ENCODE data around the gene MLLT10.

GRCh38 chr10:21624951-21625350 is 90.9 kb downstream of the MLLT10 start:
- TF ChIP-seq, protein P1, sequence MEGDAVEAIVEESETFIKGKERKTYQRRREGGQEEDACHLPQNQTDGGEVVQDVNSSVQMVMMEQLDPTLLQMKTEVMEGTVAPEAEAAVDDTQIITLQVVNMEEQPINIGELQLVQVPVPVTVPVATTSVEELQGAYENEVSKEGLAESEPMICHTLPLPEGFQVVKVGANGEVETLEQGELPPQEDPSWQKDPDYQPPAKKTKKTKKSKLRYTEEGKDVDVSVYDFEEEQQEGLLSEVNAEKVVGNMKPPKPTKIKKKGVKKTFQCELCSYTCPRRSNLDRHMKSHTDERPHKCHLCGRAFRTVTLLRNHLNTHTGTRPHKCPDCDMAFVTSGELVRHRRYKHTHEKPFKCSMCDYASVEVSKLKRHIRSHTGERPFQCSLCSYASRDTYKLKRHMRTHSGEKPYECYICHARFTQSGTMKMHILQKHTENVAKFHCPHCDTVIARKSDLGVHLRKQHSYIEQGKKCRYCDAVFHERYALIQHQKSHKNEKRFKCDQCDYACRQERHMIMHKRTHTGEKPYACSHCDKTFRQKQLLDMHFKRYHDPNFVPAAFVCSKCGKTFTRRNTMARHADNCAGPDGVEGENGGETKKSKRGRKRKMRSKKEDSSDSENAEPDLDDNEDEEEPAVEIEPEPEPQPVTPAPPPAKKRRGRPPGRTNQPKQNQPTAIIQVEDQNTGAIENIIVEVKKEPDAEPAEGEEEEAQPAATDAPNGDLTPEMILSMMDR (IDR thresholded peaks at IDR 0.05): no peak
- no peak for TF ChIP-seq POLR2A (IDR thresholded peaks at IDR 0.05; ENCODE audit: low read depth)
- TF ChIP-seq POLR2AphosphoS5 (IDR thresholded peaks at IDR 0.05): no peak

All from esophagus muscularis mucosa (tissue), 3 donors.